GM12878 (cell line): ENCODE results near the gene INCA1. TPM values are rescaled to one million over a fixed set of nuclear protein-coding genes. Genes with fewer than 3 reads are reported as not detected.
A peak's percentile ranks its signal among the peaks of the same experiment; 100 is the strongest.

Experiments
- ASH2L ChIP-seq: fragments of 300-600, 200-600 bp; sonication (generic); IDR thresholded peaks from 2 replicates; pipeline ENCODE4 v1.6.1; 2017; ENCODE audit warnings: low read depth, mild to moderate bottlenecking, borderline replicate concordance
- CBX3 ChIP-seq: fragments of 200-600 bp; sonication (generic); IDR thresholded peaks from 2 replicates; pipeline ENCODE4 v1.6.1; 2016; ENCODE audit warnings: low read depth, borderline replicate concordance
- CEBPB ChIP-seq, 2 experiments: fragments of 150-350 bp in 1 of 2; IDR thresholded peaks; 2 replicates each; pipeline ENCODE4 v1.6.1; 2012 to 2014; ENCODE audit warnings: low read depth in 2 of 2, low read length in 2 of 2, borderline replicate concordance in 1 of 2, inconsistent platforms in 1 of 2
- CHD2 ChIP-seq: IDR thresholded peaks from 2 replicates; pipeline ENCODE4 v1.6.1; 2011; ENCODE audit warnings: low read depth, low read length, improper control_type of control experiment, borderline replicate concordance
- DPF2 ChIP-seq: fragments of 450-650 bp; IDR thresholded peaks from 2 replicates; pipeline ENCODE4 v1.6.1; 2017; ENCODE audit warnings: mild to moderate bottlenecking
- ESRRA ChIP-seq: IDR thresholded peaks from 2 replicates; pipeline ENCODE4 v1.6.1; 2012; ENCODE audit warnings: mild to moderate bottlenecking, low read length, improper control_type of control experiment
- ETV6 ChIP-seq, 2 experiments: fragments of 450-650 bp in 1 of 2; IDR thresholded peaks in 1 of 2; conservative IDR thresholded peaks in 1 of 2; 2 replicates each; pipeline ENCODE4 v1.6.1; 2014; ENCODE audit warnings: antibody characterized with exemption in 1 of 2, borderline replicate concordance in 1 of 2, low read depth in 1 of 2, mild to moderate bottlenecking in 1 of 2, moderate library complexity in 1 of 2
- HDAC2 ChIP-seq: fragments of 200-600 bp; sonication (generic); IDR thresholded peaks from 2 replicates; pipeline ENCODE4 v1.6.1; 2017
- HDGF ChIP-seq: fragments of 450-650 bp; IDR thresholded peaks from 2 replicates; pipeline ENCODE4 v1.6.1; 2016; ENCODE audit warnings: antibody characterized with exemption
- JUNB ChIP-seq: IDR thresholded peaks from 2 replicates; pipeline ENCODE4 v1.6.1; 2016; ENCODE audit warnings: antibody characterized with exemption, mild to moderate bottlenecking
- KLF5 ChIP-seq: fragments of 450-650 bp; IDR thresholded peaks from 2 replicates; pipeline ENCODE4 v1.6.1; 2014; ENCODE audit warnings: mild to moderate bottlenecking; ENCODE audit not compliant: partially characterized antibody
- MEF2A ChIP-seq: IDR thresholded peaks from 2 replicates; pipeline ENCODE4 v1.6.1; 2011; ENCODE audit warnings: low read depth, mild to moderate bottlenecking, low read length, moderate library complexity; ENCODE audit not compliant: insufficient read depth
- MTA3 ChIP-seq: IDR thresholded peaks from 2 replicates; pipeline ENCODE4 v1.6.1; 2012; ENCODE audit warnings: low read length, inconsistent platforms, borderline replicate concordance
- MXI1 ChIP-seq: fragments of 150-350 bp; IDR thresholded peaks from 2 replicates; pipeline ENCODE4 v1.6.1; 2011; ENCODE audit warnings: low read depth, mild to moderate bottlenecking, inconsistent platforms, low read length, improper control_type of control experiment
- MYB ChIP-seq: fragments of 150-350 bp; IDR thresholded peaks from 2 replicates; pipeline ENCODE4 v1.6.1; 2014; ENCODE audit warnings: mild to moderate bottlenecking, low read depth, low read length, borderline replicate concordance
- NR2C1 ChIP-seq: fragments of 450-650 bp; IDR thresholded peaks from 2 replicates; pipeline ENCODE4 v1.6.1; 2017; ENCODE audit warnings: antibody characterized with exemption, mild to moderate bottlenecking, moderate library complexity
- PAX8 ChIP-seq: fragments of 450-650 bp; IDR thresholded peaks from 2 replicates; pipeline ENCODE4 v1.6.1; 2017; ENCODE audit warnings: mild to moderate bottlenecking, moderate library complexity
- PML ChIP-seq: IDR thresholded peaks from 2 replicates; pipeline ENCODE4 v1.6.1; 2012; ENCODE audit warnings: low read length, inconsistent platforms
- POLR2A ChIP-seq: IDR thresholded peaks from 2 replicates; pipeline ENCODE4 v1.6.1; 2011; ENCODE audit warnings: low read depth, mild to moderate bottlenecking, low read length
- RCOR1 ChIP-seq: conservative IDR thresholded peaks from 2 replicates; pipeline ENCODE4 v1.6.1; 2012; ENCODE audit warnings: low read depth, low read length, improper control_type of control experiment
- RFX5 ChIP-seq: IDR thresholded peaks from 2 replicates; pipeline ENCODE4 v1.6.1; 2011; ENCODE audit warnings: low read depth, low read length, improper control_type of control experiment
- RUNX3 ChIP-seq: IDR thresholded peaks from 2 replicates; pipeline ENCODE4 v1.6.1; 2012; ENCODE audit warnings: low read length, inconsistent platforms
- SMARCA5 ChIP-seq: fragments of 450-650 bp; IDR thresholded peaks from 2 replicates; pipeline ENCODE4 v1.6.1; 2017; ENCODE audit warnings: mild to moderate bottlenecking
- TCF7 ChIP-seq: IDR thresholded peaks from 2 replicates; pipeline ENCODE4 v1.6.1; 2014; ENCODE audit warnings: antibody characterized with exemption, borderline replicate concordance
- ZNF207 ChIP-seq: fragments of 450-650 bp; IDR thresholded peaks from 2 replicates; pipeline ENCODE4 v1.6.1; 2014; ENCODE audit warnings: antibody characterized with exemption, mild to moderate bottlenecking, borderline replicate concordance
- ZNF622 ChIP-seq: fragments of 450-650 bp; IDR thresholded peaks from 2 replicates; pipeline ENCODE4 v1.6.1; 2017; ENCODE audit warnings: mild to moderate bottlenecking, inconsistent platforms
- polyA plus RNA-seq, 11 experiments: library from polyadenylated mRNA; depleted of rRNA in 4 of 11; unstranded in 6 of 11; stranded (reverse) in 5 of 11; fragments of >200 nt; fragmentation: Nextera tagmentation in 4 of 11; fragmentation: Illumina TruSeq in 1 of 11; extraction: Ambion mirVana in 4 of 11; extraction: Trizol in 1 of 11; gene quantifications; 1 replicate in 1 of 11; 2 replicates in 10 of 11; pipeline versions ENCODE4 v1.2.1 to v1.2.3, GENCODE V29; 2011 to 2016; ENCODE audit warnings: inconsistent platforms in 2 of 11, missing spikeins in 2 of 11, low read depth in 1 of 11
- total RNA-seq, 4 experiments: library from RNA; depleted of rRNA in 3 of 4; stranded (reverse); fragments of >200 nt in 3 of 4; fragmentation: Illumina TruSeq in 1 of 4; extraction: Trizol in 1 of 4; gene quantifications; 2 replicates each; pipeline versions ENCODE4 v1.2.1 to v1.2.3, GENCODE V29; 2013 to 2021
- TF ChIP-seq, protein P1 (sequence below): fragments of 150-350 bp; IDR thresholded peaks from 2 replicates; pipeline ENCODE4 v1.6.1; 2016; ENCODE audit warnings: low read depth, low read length
- TF ChIP-seq, protein P2 (sequence below): IDR thresholded peaks from 2 replicates; pipeline ENCODE4 v1.6.1; 2012; ENCODE audit warnings: low read length, inconsistent platforms
- TF ChIP-seq, protein P3 (sequence below): IDR thresholded peaks from 2 replicates; pipeline ENCODE4 v1.6.1; 2012; ENCODE audit warnings: low read depth, low read length, improper control_type of control experiment

INCA1 gene
- total and polyA plus RNA-seq, 10 of the 15 experiments (the other 5 are each of a cell fraction or from before 2014, with no cell fraction given), result 0.19 to 1.8 (median 0.45) TPM

DNA sequence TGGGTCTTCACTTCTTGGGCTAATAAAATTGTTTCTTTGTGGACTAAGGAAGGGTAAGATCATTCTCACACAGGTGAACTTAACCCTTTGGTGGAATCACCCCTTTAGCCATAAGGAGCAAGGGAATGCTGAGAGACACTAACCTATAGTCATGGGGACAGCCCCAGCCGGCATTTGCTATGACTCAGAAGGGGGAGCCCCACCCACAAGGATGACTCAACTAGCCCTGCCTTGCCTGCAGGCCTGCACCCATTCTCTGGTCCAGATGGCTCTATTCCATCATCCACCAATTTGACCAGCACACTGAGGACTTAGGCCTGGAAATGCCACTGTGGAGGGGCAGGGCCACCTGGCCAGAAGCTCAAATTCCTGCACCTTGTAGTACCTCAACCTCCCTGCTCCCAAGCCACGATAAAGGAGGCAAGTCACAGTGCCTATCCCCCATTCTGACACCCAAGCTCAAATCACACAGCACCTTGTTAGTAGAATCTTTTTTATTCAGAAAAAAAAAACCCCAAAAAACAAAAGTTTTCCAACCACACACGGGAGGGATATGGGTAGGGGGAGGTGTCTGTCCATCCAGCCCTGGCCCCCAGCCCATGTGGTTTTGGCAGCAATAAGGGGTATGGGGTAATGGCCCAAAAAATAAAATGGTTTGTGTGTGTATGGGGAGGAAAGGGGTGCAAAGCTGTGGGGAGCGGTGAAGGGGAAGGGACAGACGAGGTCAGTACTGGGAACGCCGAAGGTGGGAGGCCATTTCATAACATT, 52.0 kb downstream of the INCA1 start (continued):
- TF ChIP-seq MEF2A (0 out of 2 replicates have a peak, but pooled peaks have one; percentile 43), TCF7 (peak; percentile 54; the same call in 1 of the 2 replicates), PAX8 (no peak), ZNF207 (no peak), ETV6 (conservative IDR thresholded peaks at IDR 0.05 in 1 of 2, IDR thresholded peaks at IDR 0.05 in 1 of 2; ENCODE audit: borderline replicate concordance in 1 of 2, low read depth in 1 of 2) (peak in 1 of 2 experiments; percentile 53; a peak in 2 of 4 replicates), JUNB (peak; percentile 92), SMARCA5 (peak; percentile 70; the same call in 1 of the 2 replicates), RCOR1 (no peak), CEBPB (IDR thresholded peaks at IDR 0.05; ENCODE audit: borderline replicate concordance in 1 of 2, low read depth in 2 of 2, low read length in 2 of 2) (no peak), CHD2 (0 out of 2 replicates have a peak, but pooled peaks have one; percentile 42), MTA3 (no peak), KLF5 (no peak), RUNX3 (no peak), RFX5 (no peak), DPF2 (peak; percentile 97), NR2C1 (no peak), CBX3 (no peak), MXI1 (no peak; the same call in 1 of the 2 replicates), HDGF (no peak), MYB (no peak), ASH2L (no peak), ESRRA (no peak), POLR2A (peak; percentile 79), ZNF622 (no peak), HDAC2 (no peak), PML (no peak)
- TF ChIP-seq, protein P1, sequence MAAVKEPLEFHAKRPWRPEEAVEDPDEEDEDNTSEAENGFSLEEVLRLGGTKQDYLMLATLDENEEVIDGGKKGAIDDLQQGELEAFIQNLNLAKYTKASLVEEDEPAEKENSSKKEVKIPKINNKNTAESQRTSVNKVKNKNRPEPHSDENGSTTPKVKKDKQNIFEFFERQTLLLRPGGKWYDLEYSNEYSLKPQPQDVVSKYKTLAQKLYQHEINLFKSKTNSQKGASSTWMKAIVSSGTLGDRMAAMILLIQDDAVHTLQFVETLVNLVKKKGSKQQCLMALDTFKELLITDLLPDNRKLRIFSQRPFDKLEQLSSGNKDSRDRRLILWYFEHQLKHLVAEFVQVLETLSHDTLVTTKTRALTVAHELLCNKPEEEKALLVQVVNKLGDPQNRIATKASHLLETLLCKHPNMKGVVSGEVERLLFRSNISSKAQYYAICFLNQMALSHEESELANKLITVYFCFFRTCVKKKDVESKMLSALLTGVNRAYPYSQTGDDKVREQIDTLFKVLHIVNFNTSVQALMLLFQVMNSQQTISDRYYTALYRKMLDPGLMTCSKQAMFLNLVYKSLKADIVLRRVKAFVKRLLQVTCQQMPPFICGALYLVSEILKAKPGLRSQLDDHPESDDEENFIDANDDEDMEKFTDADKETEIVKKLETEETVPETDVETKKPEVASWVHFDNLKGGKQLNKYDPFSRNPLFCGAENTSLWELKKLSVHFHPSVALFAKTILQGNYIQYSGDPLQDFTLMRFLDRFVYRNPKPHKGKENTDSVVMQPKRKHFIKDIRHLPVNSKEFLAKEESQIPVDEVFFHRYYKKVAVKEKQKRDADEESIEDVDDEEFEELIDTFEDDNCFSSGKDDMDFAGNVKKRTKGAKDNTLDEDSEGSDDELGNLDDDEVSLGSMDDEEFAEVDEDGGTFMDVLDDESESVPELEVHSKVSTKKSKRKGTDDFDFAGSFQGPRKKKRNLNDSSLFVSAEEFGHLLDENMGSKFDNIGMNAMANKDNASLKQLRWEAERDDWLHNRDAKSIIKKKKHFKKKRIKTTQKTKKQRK, result no peak
- TF ChIP-seq, protein P2, sequence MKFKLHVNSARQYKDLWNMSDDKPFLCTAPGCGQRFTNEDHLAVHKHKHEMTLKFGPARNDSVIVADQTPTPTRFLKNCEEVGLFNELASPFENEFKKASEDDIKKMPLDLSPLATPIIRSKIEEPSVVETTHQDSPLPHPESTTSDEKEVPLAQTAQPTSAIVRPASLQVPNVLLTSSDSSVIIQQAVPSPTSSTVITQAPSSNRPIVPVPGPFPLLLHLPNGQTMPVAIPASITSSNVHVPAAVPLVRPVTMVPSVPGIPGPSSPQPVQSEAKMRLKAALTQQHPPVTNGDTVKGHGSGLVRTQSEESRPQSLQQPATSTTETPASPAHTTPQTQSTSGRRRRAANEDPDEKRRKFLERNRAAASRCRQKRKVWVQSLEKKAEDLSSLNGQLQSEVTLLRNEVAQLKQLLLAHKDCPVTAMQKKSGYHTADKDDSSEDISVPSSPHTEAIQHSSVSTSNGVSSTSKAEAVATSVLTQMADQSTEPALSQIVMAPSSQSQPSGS, result no peak
- TF ChIP-seq, protein P3, sequence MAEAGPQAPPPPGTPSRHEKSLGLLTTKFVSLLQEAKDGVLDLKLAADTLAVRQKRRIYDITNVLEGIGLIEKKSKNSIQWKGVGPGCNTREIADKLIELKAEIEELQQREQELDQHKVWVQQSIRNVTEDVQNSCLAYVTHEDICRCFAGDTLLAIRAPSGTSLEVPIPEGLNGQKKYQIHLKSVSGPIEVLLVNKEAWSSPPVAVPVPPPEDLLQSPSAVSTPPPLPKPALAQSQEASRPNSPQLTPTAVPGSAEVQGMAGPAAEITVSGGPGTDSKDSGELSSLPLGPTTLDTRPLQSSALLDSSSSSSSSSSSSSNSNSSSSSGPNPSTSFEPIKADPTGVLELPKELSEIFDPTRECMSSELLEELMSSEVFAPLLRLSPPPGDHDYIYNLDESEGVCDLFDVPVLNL, result no peak
